GM21447 (cell line): ENCODE measurements around the gene PER3.

ENCODE experiments used
- ATAC-seq: cut with Tn5 transposase; IDR thresholded peaks from one replicate; pipeline ENCODE4 v1.9.1; 2021; ENCODE audit not compliant: unreplicated experiment

Gene PER3

DNA sequence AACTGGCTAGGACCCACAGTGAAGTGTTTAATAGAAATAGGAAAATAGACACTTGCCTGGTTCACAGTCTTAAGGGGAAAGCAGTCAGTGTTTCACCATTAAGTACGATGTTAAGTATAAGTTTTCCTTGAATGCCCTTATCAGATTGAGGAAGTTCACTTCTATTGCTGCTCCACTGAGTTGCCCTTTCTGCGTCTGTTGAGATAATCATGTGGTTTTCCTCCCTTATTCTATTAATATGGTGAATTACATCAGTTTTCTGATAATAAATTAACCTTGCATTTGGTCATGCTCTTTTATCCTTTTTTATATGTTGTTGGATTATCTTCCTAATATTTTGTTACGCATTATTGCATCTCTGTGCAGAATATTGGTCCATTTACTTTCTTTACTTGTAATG, 47.4 kb downstream of the PER3 start:
- no peak for ATAC-seq

DNA sequence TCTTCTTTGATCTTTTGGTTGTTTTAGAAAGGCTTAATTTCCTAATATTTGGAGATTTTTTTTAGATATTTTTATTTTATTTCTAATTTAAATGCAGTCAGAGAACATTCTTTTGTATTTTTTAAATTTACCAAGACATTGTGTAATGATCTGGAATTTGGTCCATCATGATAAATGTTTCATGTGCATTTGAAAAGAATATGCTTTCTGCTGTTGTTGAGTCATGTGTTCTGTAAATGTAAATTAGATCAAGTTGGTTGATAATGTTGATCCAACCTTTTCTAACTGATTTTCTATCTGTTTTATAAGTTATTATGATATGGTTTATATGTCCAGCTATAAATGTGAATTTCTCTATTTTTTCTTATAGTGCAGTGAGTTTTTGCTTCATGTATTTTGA, 48.9 kb downstream of the PER3 start:
- no peak for ATAC-seq

DNA sequence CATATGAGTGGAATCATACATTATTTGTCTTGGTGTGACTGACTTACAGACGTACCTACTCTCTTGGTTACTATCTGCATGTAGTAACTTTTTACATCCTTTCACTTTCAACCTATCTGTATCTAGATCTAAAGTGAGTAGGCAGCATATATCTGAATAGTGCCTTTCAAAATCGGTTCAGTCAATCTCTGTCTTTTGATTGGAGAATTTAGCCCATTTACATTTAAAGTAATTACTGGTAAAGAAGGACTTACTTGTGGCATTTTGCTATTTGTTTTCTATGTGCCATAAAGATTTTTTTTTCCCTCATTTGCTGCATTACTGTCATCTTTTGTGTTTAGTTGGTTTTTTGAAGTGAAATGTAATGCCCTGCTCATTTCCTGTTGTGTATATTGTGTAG, 54.6 kb downstream of the PER3 start:
- no peak for ATAC-seq

DNA sequence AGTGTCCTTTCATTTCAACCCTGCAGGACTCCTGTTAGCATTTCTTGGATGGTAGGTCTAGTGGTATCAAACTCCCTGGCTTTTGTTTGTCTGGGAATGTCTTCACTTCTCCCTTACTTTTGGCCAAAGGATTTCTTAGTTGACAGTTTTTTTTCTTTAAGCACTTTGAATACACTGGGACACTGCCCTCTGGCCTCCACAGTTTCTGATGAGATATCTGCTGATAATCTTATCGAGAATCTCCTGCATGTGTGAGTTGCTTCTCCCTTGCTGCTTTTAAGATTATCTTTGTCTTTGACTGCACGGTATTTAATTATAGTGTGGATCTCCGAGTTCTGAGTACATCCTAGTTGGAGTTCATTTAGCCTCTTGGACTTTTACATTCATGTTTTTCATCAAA, 55.4 kb downstream of the PER3 start:
- no peak for ATAC-seq

DNA sequence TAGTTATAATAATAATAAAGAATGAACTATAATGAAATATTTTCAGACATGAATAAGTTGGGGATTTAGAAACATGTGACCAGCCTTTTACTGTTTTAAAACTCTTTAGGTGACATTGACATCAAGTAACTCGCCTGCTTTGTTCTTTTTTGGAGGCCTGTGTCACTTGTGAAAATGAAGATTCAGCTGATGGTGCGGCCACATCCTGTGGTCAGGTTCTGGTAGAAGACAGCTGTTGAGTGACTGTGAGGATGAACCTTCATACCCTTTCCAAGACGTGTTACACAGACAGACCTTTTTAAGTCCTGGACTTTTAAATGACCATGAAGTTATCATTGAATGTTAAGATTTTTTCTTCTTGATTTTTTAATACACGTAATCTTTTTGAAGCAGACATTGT, 58.4 kb downstream of the PER3 start:
- no peak for ATAC-seq

DNA sequence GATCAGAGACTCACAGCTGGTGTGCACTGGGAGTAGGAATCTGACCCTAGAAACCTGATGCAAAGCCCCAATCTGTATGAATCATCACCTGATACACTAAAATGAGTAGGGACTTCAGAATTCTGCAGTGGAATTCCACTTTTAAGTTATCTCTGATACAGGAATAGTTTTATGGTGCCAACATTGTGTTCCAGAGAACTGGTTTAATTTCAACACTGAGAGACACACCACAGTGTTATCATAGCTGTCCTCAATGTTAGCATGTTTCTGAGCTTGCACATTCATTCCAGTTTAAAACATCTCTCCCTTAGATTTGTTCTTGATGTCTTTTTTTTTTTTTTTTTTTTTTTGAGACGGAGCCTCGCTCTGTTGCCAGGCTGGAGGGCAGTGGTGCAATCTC, 61.7 kb downstream of the PER3 start:
- no peak for ATAC-seq

DNA sequence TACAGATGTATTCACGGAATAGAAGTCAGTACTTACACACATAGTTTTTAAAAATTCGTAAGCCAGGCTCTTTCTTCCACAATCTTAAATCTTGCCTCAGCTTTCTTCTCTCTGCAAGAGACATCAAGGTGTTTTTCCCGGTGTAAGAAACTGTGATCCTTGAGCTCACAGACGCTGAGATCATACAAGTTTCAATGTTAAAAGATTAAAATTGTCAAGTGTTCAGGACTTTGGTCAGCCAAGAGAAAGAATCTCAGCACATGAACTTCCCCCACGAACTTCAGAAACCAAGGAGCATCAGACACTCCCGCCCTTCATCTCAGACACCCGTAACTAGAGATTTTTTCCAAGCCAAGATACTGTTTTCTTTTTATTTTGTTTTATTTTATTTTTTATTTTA, 62.6 kb downstream of the PER3 start:
- ATAC-seq: no peak

DNA sequence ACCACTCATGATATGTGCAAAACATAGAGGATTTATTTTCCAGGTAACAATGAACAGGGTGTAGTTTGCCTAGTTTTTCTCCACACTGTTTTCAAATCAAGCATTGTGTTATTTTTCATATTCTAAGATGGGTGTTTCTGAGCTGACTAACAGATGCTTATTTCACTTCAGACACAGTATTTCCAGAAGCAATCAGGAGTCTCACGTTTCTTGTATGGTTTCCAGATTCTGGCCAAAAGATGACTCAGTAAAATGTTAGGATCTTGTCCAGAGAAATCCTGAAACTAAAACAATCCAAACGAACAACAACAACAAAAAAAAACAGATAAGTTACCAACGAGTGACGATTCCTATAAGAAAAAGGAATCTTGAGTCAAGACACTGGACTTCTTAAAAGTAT, 63.5 kb downstream of the PER3 start:
- no peak for ATAC-seq

DNA sequence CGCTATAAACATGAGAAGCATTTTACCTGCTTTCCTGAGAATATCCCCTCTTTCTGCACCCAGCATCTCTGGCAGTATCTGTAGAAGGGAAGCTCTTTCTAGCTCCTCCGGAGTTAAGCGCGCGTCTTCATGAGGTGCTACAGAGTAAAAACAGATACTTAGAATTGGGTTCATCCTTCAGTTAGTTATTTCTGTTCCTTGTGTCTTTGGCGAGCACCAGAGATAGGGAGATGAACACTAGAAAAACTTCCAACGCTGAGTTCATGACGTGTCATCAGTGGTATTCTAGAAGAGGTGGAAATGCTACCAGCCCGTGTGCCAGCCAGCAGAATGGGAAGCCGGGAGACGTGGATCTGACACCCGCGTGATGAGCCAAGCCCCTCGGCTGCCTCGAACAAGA, 66.7 kb downstream of the PER3 start:
- ATAC-seq: no peak

DNA sequence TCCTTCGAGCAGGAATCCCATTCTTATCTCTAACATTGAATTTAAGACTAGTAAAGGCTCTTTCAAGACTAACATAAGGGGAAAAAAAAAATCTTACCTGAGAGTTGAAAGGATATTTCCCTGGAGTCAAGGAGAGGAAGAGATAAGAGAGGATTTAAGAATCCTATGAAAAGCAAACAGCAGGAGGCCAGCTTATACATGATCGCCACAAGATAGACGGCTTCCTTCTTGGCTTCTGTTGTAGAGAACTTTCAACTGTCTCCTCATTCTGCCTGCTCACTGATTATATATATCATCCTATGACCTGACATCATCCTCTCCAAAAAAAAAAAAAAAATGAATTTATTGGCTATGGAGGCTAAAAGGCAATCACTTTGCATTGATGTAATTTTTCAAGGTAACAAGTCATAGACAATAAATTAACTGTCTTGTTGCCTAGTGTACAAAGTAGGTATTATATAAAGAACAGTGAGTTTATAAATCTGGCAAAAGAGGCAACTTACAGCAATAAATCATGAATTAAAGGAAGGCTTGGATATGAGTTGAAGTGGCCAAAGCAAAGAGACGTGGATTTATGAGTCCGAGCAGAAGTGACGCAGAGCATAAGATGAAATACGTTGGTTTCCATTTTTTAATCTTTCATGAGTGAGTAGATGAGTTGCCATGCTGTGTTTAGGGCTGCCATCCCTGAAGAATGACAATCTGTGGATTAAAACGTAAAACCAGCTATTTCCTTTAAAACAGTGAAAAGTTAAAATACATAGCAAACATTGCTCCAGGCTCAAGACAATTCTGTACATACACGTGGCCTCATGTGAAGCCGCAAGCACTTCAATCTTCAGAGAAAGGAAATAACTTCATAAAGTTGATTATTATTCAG, 69.0 kb downstream of the PER3 start, which contains the start of gene UTS2:
TSS of gene UTS2 (minus strand) at position 262 of the 880 bp plus-strand sequence. CDS start at position 200, 62 bp downstream.
- no peak for ATAC-seq

DNA sequence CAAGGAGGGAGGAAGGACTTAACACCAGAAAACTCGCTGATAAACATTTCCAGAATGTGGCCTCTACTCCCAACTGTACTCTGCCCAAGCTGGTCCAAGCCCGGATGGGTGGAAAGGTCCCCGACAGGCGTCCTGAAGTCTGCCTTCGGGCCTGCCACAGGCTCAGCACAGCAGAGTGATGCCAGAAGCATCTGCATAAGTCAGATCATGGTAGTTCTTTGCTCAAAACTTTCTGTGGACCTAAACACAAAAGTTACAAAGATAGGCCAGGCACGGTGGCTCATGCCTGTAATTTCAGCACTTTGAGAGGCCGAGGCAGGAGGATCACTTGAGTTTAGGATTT, 69.6 kb downstream of the PER3 start:
- no peak for ATAC-seq

DNA sequence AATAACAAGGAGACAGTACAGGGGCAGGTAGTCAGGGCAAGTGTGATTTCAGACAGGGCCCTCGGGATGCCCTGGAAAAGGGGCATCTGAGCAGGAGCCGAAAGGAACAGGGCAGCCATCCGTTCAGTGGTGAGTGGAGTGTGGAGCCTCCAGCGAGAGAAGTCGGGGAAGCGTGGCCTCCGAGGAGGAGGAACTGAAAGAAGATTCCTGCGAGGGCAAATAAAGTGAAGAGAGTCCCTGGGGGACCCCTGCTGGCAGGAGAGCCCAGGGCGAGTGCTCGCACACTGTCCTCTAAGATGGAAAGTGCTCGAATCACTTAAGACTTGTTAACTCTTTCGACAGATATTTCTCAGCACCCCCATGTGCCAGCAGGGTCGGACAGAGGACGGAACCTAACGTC, 72.3 kb downstream of the PER3 start:
- no peak for ATAC-seq

DNA sequence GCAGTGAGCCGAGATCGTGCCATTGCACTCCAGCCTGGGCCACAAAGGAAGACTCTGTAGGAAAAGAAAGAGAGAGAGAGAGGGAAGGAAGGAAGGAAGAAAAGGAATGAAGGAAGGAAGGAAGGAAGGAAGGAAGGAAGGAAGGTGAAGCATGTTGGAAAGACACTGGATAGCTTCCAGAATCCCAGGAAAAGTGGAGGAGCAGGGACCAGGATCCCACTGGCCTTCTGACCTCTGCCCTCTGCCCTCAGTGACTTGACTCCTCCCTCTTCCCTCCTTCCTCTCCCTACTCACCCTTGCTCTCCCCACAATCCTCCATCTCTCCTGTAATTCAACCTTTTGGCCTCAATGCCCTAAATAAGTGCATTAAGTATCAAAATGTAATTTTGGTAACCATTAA, 72.9 kb downstream of the PER3 start:
- no peak for ATAC-seq

DNA sequence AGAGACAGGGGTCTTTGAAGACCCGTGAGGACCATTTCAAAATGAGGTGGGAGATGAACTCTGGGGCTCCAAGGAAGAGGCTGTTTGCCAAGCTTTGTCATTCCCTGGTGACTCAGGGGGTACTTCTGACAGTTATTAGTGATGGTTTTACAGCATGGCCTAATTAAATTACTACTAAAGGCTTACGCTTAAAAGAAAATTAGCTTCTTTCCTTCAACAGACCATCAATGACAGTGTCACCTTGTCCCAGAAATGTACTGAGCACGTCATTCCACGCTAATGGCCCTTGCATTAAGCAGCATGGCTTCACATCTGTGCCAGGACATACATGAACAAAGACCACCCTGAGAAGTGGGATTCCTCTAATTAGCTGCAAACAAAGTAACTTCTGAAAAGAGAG, 73.9 kb downstream of the PER3 start:
- ATAC-seq: no peak

DNA sequence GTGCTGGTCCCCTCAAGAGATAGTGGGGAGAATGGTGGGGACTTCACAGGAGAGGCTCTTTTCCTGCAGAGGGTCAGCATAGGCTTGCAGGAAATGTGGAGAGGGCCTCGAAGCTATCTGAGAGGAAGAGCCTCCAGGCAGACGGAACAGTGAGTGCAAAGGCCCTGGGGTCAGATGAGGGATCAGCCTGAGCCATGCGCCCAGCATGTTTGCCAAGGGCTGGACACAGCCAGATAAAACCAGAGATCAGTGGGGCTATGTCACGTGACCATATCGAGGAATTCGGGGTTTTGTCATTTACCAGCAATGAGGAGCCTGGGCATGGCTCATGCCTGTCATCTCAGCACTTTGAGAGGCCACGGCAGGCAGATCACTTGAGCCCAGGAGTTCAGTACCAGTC, 75.3 kb downstream of the PER3 start:
- no peak for ATAC-seq

DNA sequence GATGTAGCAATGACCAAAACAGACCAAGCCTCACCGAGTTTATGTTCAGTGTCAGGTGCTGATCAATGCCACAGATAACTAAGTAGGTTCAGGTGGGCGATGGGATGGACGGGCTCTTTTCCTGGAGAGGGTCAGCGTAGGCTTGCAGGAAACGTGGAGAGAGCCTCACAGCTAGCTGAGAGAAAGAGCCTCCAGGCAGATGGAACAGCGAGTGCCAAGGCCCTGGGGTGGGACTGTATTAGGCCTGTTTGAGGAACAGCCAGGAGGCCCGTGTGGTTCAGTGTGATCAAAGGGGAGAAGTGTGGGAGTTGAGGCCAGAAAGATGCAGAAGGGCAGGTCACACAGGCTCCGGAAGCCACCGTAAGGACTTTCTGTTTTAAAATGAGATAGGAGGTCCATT, 76.0 kb downstream of the PER3 start:
- ATAC-seq: no peak

DNA sequence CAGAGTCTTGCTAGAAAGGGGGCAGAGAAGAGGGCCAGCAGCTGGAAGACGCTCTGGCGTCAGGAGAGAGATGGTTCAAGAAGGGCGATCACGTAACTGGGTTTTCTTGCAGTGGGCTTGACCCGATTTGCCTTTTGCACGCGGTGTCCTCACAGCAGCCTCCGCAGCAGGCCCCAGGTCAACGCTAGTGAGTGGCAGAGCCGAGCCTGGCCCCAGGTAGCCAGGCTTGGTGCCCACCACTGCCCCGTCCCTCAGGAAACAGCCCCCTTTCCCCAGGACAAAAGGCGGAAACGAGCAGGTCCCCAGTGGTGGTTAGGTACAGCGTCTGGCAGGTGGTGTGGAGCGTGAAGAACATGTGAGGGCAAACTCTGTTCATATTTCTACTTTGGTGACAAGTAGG, 77.4 kb downstream of the PER3 start:
- no peak for ATAC-seq

DNA sequence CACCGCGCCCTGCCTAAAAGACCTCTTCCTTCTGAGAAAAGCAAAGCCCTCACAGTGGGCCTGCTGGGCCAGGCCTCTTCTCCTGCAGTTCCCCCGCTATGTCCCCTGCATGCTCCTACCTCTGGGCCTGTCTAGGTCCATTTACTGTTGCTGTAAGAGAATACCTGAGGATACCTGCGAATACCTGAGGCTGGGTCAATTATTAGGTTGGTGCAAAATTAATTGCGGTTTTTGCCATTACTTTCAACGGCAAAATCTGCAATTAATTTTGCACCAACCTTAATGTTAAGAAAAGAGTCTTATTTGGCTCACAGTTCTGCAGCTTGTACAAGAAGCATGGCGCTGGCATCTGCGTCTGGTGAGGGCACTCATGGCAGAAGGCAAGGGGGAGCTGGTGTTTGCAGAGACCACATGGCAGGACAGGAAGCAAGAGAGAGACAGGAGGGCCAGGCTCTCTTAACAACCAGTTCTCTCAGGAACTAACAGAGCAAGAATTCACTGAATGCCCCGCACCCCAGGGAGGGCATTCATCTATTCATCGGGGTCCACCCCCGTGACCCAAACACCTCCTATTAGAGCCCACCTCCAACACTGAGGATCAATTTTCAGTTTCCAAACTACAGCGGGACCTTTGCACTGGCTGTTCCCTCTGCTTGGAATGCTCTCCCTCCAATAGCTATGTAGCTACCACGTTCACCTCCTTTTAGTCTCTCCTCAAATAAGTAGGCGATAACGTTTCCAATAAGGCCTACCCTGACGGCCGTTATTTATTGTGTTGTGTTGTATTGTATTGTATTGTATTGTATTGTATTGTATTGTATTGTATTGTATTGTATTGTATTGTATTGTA, 78.3 kb downstream of the PER3 start:
- ATAC-seq: no peak

DNA sequence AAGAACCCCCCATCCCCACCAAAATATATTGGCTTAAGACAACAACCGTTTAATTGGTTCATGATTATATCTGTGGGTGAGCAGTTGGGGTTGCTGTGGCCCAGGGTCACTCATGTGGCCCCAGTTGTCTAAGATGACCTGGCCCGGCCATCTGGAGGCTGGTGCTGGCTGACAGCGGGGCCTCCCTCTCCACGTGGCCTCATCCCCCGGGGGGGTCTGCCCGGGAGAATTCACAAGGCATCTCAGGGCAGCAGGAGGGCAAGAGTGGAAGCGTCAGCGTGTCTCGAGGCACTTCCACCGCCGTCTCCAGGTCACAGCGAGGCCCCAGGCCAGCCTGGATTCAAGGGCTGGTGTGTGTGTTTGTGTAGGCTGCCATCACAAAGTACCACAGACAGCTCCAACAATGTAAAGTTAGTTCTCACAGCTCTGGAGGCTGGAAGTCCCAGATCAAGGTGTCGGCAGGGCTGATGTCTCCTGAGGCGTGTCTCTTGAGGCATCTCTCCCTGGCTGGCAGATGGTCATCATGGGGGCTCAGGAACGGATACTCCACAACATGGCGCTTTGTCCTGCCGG, 79.8 kb downstream of the PER3 start:
- ATAC-seq: no peak

DNA sequence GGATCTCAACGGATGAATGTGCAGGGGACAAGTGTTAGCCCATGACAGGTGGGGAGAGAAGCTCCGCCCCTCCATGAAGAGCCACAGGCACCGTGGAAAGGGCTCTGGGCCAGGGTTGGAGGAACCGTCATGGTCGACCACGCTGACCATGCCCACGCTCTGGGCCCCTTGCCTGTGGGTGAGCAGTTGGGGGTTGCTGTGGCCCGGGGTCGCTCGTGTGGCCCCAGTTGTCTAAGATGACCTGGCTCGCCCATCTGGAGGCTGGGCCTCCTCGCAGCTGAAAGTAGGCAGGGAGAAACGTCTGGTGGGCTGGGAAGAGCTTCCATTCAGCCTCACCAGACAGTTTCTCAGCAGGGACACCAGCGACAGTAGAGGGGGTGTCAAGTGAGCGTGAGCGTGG, 81.9 kb downstream of the PER3 start:
- no peak for ATAC-seq

DNA sequence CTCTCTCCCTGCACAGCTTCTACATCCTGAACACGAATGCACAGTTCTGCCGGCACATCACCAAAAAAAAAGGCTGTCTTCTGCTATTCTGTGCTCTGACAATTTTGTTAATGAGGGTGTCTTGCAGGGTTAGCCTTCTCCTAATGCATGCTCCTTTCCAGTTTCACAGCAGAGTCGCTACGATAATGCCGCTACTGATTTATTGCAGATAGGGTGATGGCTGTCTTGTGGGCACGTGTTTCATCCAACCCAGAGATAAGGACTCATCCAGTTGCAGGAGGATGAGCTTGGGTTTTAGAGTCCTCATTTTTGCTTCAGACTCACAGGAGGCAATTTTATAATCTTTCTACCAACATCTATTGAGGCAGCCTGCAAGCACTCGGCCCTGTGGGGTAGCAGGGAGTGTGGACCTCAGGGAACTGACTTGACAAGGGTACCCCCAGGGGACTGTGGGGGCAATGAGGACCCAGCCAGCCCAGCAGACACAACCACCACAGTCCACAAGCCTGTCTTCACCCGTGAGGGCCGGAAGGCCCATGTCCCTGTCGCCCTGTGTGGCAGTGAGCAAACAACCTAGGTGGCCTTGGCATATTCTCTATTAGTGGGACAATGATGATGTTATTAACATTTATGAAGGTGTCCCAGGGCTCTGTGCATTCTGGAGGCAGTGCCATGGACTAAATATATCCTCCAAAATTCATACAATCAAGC, 84.1 kb downstream of the PER3 start:
- ATAC-seq: no peak
